Central memory CD8-positive, alpha-beta T cell (primary cell): ENCODE data around the gene RIPPLY1.
"Not testable (repeated sequence)": the region's sequence is repeated elsewhere in the genome, so short reads cannot be mapped to it uniquely, and the experiment has no call there.

Source experiments
- ATAC-seq: fragments of 150-1000 bp; cut with Tn5 transposase; replicated peaks from 2 replicates; pipeline ENCODE4 v1.10.0; 2022; ENCODE audit warnings: mild to moderate bottlenecking, moderate FRiP score, moderate number of reproducible peaks; ENCODE audit not compliant: poor library complexity, severe bottlenecking; ENCODE audit errors: extremely low read depth
- DNase-seq, 2 donors: peaks; one replicate each; pipeline ENCODE4 v3.0.0; 2021; ENCODE audit warnings: low spot score in 2 of 2
- H3K27ac Mint-ChIP-seq: one replicate; pipeline ENCODE4 v1.8.0; 2022; ENCODE audit warnings: low read depth, mild to moderate bottlenecking, moderate library complexity, mixed read lengths
- H3K27me3 Mint-ChIP-seq: one replicate; pipeline ENCODE4 v1.8.0; 2022; ENCODE audit warnings: mixed read lengths
- H3K36me3 Mint-ChIP-seq: one replicate; pipeline ENCODE4 v1.8.0; 2022; ENCODE audit warnings: mild to moderate bottlenecking, moderate library complexity, mixed read lengths; ENCODE audit not compliant: insufficient read depth
- H3K4me1 Mint-ChIP-seq: one replicate; pipeline ENCODE4 v1.8.0; 2022; ENCODE audit warnings: mixed read lengths
- H3K4me3 Mint-ChIP-seq: one replicate; pipeline ENCODE4 v1.8.0; 2022; ENCODE audit warnings: mild to moderate bottlenecking, moderate library complexity, mixed read lengths
- H3K9me3 Mint-ChIP-seq: one replicate; pipeline ENCODE4 v1.8.0; 2022; ENCODE audit warnings: mixed read lengths

Gene RIPPLY1

GRCh38 chrX:106874075-106874474, 29.1 kb downstream of the RIPPLY1 start:
- Mint-ChIP-seq H3K9me3 (no peaks in the 10 kb centered on the region), H3K4me3 (no peak overlapping the region), H3K27me3 (peaks cover 29% of the 10 kb centered on the region), H3K27ac (no peak overlapping the region), H3K4me1 (no peaks in the 10 kb centered on the region), H3K36me3 (no peaks in the 10 kb centered on the region)
- ATAC-seq (no peak), DNase-seq (no peak)

GRCh38 chrX:106872796-106873195, 30.3 kb downstream of the RIPPLY1 start:
- H3K4me1 Mint-ChIP-seq, ATAC-seq, H3K4me3 Mint-ChIP-seq, H3K9me3 Mint-ChIP-seq, DNase-seq, H3K36me3 Mint-ChIP-seq, H3K27ac Mint-ChIP-seq: not testable (repeated sequence)
- peaks cover 16% of the 10 kb centered on the region for H3K27me3 Mint-ChIP-seq

- Mint-ChIP-seq H3K36me3 (no peaks in the 10 kb centered on the region), H3K27me3 (peaks cover 26% of the 10 kb centered on the region), H3K27ac (no peak overlapping the region), H3K4me1 (no peaks in the 10 kb centered on the region), H3K9me3 (no peaks in the 10 kb centered on the region), H3K4me3 (no peak overlapping the region)
- DNase-seq: no peak
- no peak for ATAC-seq
Measured at GRCh38 chrX:106863697-106864096, 39.4 kb downstream of the RIPPLY1 start.

GRCh38 chrX:106862972-106863688, 40.0 kb downstream of the RIPPLY1 start:
- no peaks in the 10 kb centered on the region for H3K9me3 Mint-ChIP-seq
- H3K27me3 Mint-ChIP-seq: peaks cover 26% of the 10 kb centered on the region
- no peak for ATAC-seq
- H3K36me3 Mint-ChIP-seq: no peaks in the 10 kb centered on the region
- DNase-seq: no peak
- H3K4me1 Mint-ChIP-seq: no peaks in the 10 kb centered on the region
- no peak overlapping the region for H3K4me3 Mint-ChIP-seq
- no peak overlapping the region for H3K27ac Mint-ChIP-seq
